D341Med (cell line): ENCODE results near the gene TMC4.

ENCODE experiments used
- DNase-seq: peaks from one replicate; pipeline ENCODE4 v3.0.0; 2012; ENCODE audit warnings: low spot score

The TMC4 gene

DNA sequence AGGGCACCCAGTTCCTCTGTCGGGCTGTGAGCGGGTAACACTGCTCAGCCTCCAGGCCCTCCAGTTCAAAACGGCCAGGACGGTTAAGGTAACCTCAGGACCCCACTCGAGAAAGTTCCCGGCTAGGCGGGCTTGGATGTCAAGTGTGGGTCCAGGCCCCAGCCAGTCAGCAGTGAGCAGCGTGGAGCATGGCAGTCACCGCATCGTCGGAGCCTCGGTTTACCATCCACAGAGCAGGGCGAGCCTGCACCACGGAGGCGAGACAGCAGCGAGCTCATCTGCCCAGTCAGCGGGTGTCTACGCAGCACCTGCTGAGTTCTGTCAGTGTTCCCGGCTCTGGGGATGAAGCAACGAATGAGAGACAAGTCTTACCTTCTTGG lies 43.4 kb downstream of the TMC4 start:
- no peak for DNase-seq

GRCh38 chr19:54128796-54129616 lies 44.0 kb downstream of the TMC4 start:
- no peak for DNase-seq

DNA sequence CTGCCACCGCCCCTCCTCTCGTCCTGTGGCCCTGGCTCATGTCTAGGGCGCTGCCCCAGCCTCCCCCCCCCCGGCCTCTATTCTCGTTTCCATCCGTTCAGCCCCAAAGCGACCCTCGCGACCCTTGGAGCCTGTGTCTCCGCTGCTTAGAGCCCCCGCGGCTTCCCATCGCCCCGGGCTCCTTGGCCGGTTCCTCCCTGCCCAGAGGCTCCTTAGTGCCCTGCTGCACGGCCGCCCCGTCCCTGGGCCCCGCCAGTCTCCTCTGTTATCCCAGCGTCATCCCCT lies 44.6 kb downstream of the TMC4 start:
- DNase-seq, result no peak

- DNase-seq, result no peak
Measured at GRCh38 chr19:54127688-54128440, 45.1 kb downstream of the TMC4 start.

- DNase-seq, result no peak
Measured at GRCh38 chr19:54125713-54126112, 47.2 kb downstream of the TMC4 start.

- no peak for DNase-seq
Measured at GRCh38 chr19:54124393-54124792, 48.6 kb downstream of the TMC4 start.

- no peak for DNase-seq
Measured at GRCh38 chr19:54123682-54124081, 49.3 kb downstream of the TMC4 start.

DNA sequence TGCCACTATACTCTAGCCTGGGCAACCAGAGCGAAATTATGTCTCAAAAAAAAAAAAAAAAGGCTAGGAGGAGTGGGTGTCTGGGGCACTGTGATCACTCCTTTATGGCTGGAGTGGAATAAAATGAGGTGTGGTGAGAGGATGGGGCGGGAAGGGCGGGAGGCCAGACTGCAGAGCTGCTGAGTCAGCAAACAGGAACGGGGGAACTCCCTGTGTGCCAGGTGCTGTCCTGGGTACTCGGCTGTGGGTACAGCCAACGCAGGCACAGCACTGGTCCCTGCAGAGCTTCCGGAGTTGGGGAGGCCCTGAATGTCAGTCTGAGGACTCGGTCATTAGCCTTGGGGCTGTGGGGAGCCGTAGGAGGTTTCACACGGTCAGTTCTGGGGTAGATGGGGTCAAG lies 51.7 kb downstream of the TMC4 start:
- DNase-seq, result no peak

DNA sequence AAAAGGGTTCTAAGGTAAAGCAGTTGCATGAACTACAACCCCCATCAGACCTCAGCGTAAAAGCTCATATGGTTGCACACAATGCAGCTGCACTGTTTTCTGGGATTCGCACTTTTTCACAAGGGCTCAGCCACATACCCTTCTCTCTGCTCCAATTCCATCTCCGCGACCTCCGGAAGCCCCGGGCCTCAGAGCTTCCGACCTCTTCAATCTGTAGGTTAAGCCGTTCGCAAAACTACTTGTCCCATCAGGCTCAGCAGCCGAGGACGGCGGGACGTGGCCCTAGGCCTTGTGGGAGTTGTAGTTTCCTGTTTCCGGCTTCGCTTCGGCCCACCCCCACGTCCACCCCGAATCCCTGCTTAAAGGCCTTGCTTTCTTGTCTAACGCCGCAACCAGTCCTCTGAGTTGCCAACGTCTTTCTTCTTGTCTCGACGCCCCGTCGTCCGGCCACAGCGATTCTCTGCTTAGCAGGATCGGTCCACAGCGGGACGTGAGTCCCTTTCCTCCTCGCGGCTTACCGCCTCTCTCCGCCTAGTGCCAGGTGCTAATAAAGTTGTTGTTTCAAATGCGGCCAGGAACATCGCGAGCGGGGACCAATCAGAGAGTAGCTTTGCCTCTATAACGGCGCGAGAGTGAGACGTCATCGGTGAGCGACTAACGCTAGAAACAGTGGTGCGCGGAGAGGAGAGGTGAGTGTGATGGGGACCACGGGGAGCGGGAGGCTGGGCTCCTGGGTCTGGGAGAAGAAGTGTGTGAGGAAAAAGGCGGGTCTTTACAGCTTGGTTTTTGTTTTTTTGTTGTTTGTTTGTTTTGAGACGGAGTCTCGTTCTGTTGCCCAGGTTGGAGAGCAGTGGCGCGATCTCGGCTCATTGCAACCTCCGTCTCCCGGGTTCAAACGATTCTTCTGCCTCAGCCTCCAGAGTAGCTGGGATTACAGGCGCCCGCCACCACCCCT lies 57.6 kb downstream of the TMC4 start, which contains the start of the genes PRPF31 and TFPT:
TSS of gene PRPF31 (plus strand) at position 646 of the 955 bp plus-strand sequence. CDS start 2,525 bp downstream, outside the sequence.
TSS of gene TFPT (minus strand) at position 549 of the 955 bp plus-strand sequence. CDS start at position 161, 388 bp downstream.
- peak; percentile 94 for DNase-seq

DNA sequence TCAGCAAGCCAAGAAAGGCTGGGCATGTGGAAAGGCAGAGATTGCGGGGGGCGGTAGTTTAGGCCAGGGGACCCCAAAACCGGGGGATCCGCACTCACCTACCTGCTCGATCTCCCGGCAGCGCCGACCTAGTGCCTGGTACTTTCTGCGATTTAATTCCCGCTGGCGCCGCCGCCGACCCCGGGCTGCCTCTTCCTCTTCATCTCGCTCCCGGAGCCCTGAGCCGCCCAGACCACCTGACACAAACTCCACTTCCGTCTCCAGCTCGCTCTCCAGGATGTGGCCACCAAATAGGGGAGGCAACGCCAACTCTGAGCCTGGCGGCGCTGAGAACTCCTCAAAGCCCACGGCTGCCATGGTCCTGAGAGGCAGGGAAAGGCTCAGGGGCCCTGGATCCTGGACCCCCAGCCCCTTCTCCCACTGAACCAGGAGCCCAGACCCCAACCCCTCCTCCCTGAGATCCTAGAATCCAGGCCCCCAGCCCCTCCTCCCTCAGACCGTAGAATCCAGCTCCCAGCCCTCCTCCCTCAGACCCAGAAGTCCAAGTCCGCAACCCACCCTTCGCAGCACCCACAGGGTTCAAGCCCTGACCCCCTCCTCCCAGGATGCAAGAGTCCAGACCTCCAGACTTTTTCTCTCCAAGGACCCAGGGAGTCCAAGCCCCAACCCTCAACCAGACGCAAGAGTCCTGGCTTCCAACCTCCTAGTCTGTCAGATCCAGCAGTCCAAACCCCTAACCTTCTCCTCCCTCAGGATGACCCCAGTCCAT lies 58.4 kb downstream of the TMC4 start:
- DNase-seq, result peak; percentile 58
